Colonic mucosa (tissue), 4 donors: ENCODE data around the gene TFIP11. TPM values are rescaled to one million over a fixed set of nuclear protein-coding genes. Genes with fewer than 3 reads are reported as not detected.

Source experiments
- DNase-seq: peaks from one replicate; pipeline ENCODE4 v3.0.0-alpha.2; 2020
- H3K27ac ChIP-seq: fragments of 200-600 bp; one replicate; pipeline ENCODE4 v1.8.0; 2021
- H3K27me3 ChIP-seq: fragments of 200-600 bp; one replicate; pipeline ENCODE4 v1.8.0; 2021
- H3K36me3 ChIP-seq: fragments of 200-600 bp; one replicate; pipeline ENCODE4 v1.8.0; 2021
- H3K4me1 ChIP-seq: fragments of 200-600 bp; one replicate; pipeline ENCODE4 v1.8.0; 2021; ENCODE audit warnings: mild to moderate bottlenecking
- H3K4me3 ChIP-seq: fragments of 200-600 bp; one replicate; pipeline ENCODE4 v1.8.0; 2021
- H3K9ac ChIP-seq, 2 donors: one replicate each; pipeline ENCODE4 v1.7.0; 2013; ENCODE audit warnings: control low read depth in 2 of 2, low read depth in 2 of 2, low read length in 2 of 2
- H3K9me3 ChIP-seq: fragments of 200-600 bp; one replicate; pipeline ENCODE4 v1.8.0; 2021
- CTCF ChIP-seq: fragments of 200-600 bp; IDR thresholded peaks from one replicate; pipeline ENCODE4 v1.8.0; 2022; ENCODE audit warnings: antibody characterized with exemption, mild to moderate bottlenecking
- intact Hi-C: fragments of 100-400 bp; cut with DNase I; formaldehyde crosslinking; loops from one replicate; pipeline ENCODE4 v1.14.1; 2022
- microRNA-seq: library from miRNA; unstranded; fragments of <30 nt; microRNA quantifications from one replicate; pipeline ENCODE4, GENCODE V29; 2019
- total RNA-seq, 2 donors: library from RNA; stranded (reverse); fragmentation: NEBNext Ultra II Directional in 1 of 2; extraction: Animal tissue kit (Norgen Biotek cat#: 25700) in 1 of 2; gene quantifications; one replicate each; pipeline ENCODE4 v1.2.1, GENCODE V29; 2021
- donor health status: healthy.
- donor health status: DM: no; HTN: no; CAD: no.
- donor health status: DM: no; HTN: no; CAD: no.

TFIP11 gene
- total RNA-seq, 2 donors from 2014 or later = 31.8 to 36.4 TPM

- Histone ChIP-seq H3K27me3 (no peaks in the 10 kb centered on the region), H3K9ac (no peak overlapping the region), H3K36me3 (no peaks in the 10 kb centered on the region), H3K4me1 (no peaks in the 10 kb centered on the region), H3K4me3 (no peak overlapping the region), H3K27ac (no peak overlapping the region), H3K9me3 (no peaks in the 10 kb centered on the region)
- intact Hi-C loops = no loop called here
- no peak for TF ChIP-seq CTCF
- no peak for DNase-seq
These were observed 67.5 kb downstream of the TFIP11 start for GRCh38 chr22:26444777-26445176.

GRCh38 chr22:26443901-26444690 is 68.2 kb downstream of the TFIP11 start:
- no peak for TF ChIP-seq CTCF
- Histone ChIP-seq H3K36me3 (no peaks in the 10 kb centered on the region), H3K27me3 (no peaks in the 10 kb centered on the region), H3K9me3 (no peaks in the 10 kb centered on the region), H3K27ac (no peak overlapping the region), H3K9ac (no peak overlapping the region), H3K4me3 (no peak overlapping the region), H3K4me1 (no peaks in the 10 kb centered on the region)
- intact Hi-C loops = no loop called here
- no peak for DNase-seq

- H3K9me3 ChIP-seq = no peaks in the 10 kb centered on the region
- H3K27ac ChIP-seq = no peak overlapping the region
- H3K9ac ChIP-seq = no peak overlapping the region
- no peak for DNase-seq
- H3K27me3 ChIP-seq = no peaks in the 10 kb centered on the region
- no peaks in the 10 kb centered on the region for H3K36me3 ChIP-seq
- no peak overlapping the region for H3K4me3 ChIP-seq
- TF ChIP-seq CTCF = no peak
- intact Hi-C loops = no loop called here
- peaks cover 3% of the 10 kb centered on the region for H3K4me1 ChIP-seq
These were observed 70.1 kb downstream of the TFIP11 start for GRCh38 chr22:26442086-26442756.

Small RNA genes lying within 50 kb of the gene (microRNA-seq; reads per million reads assigned to microRNA genes)
- 4.4 reads per million for gene MIR548J

Other genes with a start within 250 kb of the TFIP11 start
- 1 to 10 TPM; 3.8 to 4.3 TPM for gene ASPHD2, start 83.2 kb downstream of the TFIP11 start, total RNA-seq
- gene HPS4, start 28.7 kb downstream of the TFIP11 start, total RNA-seq = 10 to 100 TPM; 23.8 to 26.3 TPM
- 10 to 100 TPM; 11.8 to 16.4 TPM for gene SRRD, start 28.6 kb downstream of the TFIP11 start, total RNA-seq
- 10 to 100 TPM; 13.3 to 19.9 TPM for gene TPST2, start 77.7 kb upstream of the TFIP11 start, total RNA-seq
- under 1 TPM in 1 of 2 donors, not detected in 1; 0.32 TPM for gene CRYBB1, start 105.6 kb upstream of the TFIP11 start, total RNA-seq
- gene CRYBA4, start 109.5 kb upstream of the TFIP11 start, total RNA-seq = under 1 TPM in 1 of 2 donors, not detected in 1; 0.47 TPM
- 1 to 10 TPM; 1.5 to 1.8 TPM for gene MIAT, start 145.1 kb upstream of the TFIP11 start, total RNA-seq